HEK293T (cell line): Measurements from ENCODE around the gene TMEM238L.

Experiments
- BHLHE40 ChIP-seq: fragments of 450-650 bp; IDR thresholded peaks from 2 replicates; pipeline ENCODE4 v1.6.1; 2016; ENCODE audit warnings: mild to moderate bottlenecking, moderate library complexity, borderline replicate concordance
- FOXA1 ChIP-seq: fragments of 450-650 bp; IDR thresholded peaks from 2 replicates; pipeline ENCODE4 v1.6.1; 2016; ENCODE audit warnings: mild to moderate bottlenecking
- L3MBTL2 ChIP-seq: fragments of 450-650 bp; conservative IDR thresholded peaks from 2 replicates; pipeline ENCODE4 v1.6.1; 2016; ENCODE audit warnings: mild to moderate bottlenecking
- NFRKB ChIP-seq: fragments of 450-650 bp; IDR thresholded peaks from 2 replicates; pipeline ENCODE4 v1.6.1; 2016; ENCODE audit warnings: mild to moderate bottlenecking, moderate library complexity
- SP1 ChIP-seq: fragments of 450-650 bp; IDR thresholded peaks from 2 replicates; pipeline ENCODE4 v1.6.1; 2017
- TARDBP ChIP-seq: fragments of 450-650 bp; IDR thresholded peaks from 2 replicates; pipeline ENCODE4 v1.6.1; 2016

GRCh38 chr17:10773391-10773790, 30.5 kb downstream of the TMEM238L start:
- TF ChIP-seq L3MBTL2 = no peak
- TF ChIP-seq FOXA1 = no peak
- no peak for TF ChIP-seq BHLHE40
- TF ChIP-seq NFRKB = no peak
- TF ChIP-seq TARDBP = no peak
- TF ChIP-seq SP1 = no peak
